A549 (cell line): ENCODE results near the gene BAG5.

Experiments used
- CHD4 ChIP-seq: fragments of 200-600 bp; sonication (generic); IDR thresholded peaks from 2 replicates; pipeline ENCODE4 v1.6.1; 2016; ENCODE audit warnings: antibody characterized with exemption, mild to moderate bottlenecking, borderline replicate concordance
- POLR2A ChIP-seq: IDR thresholded peaks from 2 replicates; pipeline ENCODE4 v1.6.1; 2012; ENCODE audit warnings: mild to moderate bottlenecking, low read length
- TP53 ChIP-seq: fragments of 250-450 bp; sonication (Bioruptor Pico); IDR thresholded peaks from 2 replicates; pipeline ENCODE4 v1.5.0; 2021; ENCODE audit warnings: mild to moderate bottlenecking, moderate library complexity
- TF ChIP-seq, protein P1 (sequence below): fragments of >200 bp; sonication (Bioruptor Twin); formaldehyde crosslinking; IDR thresholded peaks from 3 replicates; pipeline ENCODE4 v1.5.1; 2016
- TF ChIP-seq, protein P2 (sequence below): fragments of 200-600 bp; sonication (generic); IDR thresholded peaks from 2 replicates; pipeline ENCODE4 v1.6.1; 2016; ENCODE audit warnings: antibody characterized with exemption, mild to moderate bottlenecking, moderate library complexity

DNA sequence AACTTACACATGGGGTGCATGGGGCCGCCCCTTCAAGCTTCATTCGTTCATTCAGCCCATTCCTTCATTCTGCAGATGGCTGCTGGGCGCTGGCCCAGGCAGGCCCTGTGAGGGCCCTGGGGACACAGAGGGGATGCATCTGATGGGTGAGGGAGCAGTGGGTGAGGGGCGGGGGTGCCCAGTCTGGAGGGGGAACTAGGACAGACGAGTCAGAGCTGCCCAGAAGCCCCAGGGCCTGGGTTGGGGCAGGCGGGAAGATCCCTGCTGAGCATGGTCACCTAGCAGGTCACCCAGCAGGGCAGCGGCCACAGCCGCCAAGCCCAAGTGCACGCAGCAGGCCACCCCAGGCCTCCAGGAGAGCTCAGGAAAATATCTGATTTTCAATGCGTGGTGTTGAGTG is 19.3 kb downstream of the BAG5 start:
- TF ChIP-seq, protein P1, sequence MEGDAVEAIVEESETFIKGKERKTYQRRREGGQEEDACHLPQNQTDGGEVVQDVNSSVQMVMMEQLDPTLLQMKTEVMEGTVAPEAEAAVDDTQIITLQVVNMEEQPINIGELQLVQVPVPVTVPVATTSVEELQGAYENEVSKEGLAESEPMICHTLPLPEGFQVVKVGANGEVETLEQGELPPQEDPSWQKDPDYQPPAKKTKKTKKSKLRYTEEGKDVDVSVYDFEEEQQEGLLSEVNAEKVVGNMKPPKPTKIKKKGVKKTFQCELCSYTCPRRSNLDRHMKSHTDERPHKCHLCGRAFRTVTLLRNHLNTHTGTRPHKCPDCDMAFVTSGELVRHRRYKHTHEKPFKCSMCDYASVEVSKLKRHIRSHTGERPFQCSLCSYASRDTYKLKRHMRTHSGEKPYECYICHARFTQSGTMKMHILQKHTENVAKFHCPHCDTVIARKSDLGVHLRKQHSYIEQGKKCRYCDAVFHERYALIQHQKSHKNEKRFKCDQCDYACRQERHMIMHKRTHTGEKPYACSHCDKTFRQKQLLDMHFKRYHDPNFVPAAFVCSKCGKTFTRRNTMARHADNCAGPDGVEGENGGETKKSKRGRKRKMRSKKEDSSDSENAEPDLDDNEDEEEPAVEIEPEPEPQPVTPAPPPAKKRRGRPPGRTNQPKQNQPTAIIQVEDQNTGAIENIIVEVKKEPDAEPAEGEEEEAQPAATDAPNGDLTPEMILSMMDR = no peak
- TF ChIP-seq, protein P2, sequence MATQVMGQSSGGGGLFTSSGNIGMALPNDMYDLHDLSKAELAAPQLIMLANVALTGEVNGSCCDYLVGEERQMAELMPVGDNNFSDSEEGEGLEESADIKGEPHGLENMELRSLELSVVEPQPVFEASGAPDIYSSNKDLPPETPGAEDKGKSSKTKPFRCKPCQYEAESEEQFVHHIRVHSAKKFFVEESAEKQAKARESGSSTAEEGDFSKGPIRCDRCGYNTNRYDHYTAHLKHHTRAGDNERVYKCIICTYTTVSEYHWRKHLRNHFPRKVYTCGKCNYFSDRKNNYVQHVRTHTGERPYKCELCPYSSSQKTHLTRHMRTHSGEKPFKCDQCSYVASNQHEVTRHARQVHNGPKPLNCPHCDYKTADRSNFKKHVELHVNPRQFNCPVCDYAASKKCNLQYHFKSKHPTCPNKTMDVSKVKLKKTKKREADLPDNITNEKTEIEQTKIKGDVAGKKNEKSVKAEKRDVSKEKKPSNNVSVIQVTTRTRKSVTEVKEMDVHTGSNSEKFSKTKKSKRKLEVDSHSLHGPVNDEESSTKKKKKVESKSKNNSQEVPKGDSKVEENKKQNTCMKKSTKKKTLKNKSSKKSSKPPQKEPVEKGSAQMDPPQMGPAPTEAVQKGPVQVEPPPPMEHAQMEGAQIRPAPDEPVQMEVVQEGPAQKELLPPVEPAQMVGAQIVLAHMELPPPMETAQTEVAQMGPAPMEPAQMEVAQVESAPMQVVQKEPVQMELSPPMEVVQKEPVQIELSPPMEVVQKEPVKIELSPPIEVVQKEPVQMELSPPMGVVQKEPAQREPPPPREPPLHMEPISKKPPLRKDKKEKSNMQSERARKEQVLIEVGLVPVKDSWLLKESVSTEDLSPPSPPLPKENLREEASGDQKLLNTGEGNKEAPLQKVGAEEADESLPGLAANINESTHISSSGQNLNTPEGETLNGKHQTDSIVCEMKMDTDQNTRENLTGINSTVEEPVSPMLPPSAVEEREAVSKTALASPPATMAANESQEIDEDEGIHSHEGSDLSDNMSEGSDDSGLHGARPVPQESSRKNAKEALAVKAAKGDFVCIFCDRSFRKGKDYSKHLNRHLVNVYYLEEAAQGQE = no peak
- no peak for TF ChIP-seq POLR2A
- no peak for TF ChIP-seq CHD4
- TF ChIP-seq TP53 (CRISPR knock-in tag) = no peak
